ENCODE measurements around the gene RAD51D.
"Not testable (repeated sequence)": the region's sequence is repeated elsewhere in the genome, so short reads cannot be mapped to it uniquely, and the experiment has no call there.

Gene RAD51D

GRCh38 chr17:35064516-35065215, 55.0 kb downstream of the RAD51D start:
- DNase-seq = no peak

- DNase-seq = peak; percentile 96
Observed at GRCh38 chr17:35063514-35064223, 56.0 kb downstream of the RAD51D start, which contains the start of gene RFFL. Gene RFFL, minus strand, starts transcription at chr17:35063707. Its CDS starts 37,154 bp downstream, at chr17:35026553.

- no peak for DNase-seq
Observed at GRCh38 chr17:35062308-35062707, 57.4 kb downstream of the RAD51D start.

GRCh38 chr17:35057332-35057915, 62.2 kb downstream of the RAD51D start:
- DNase-seq = peak; percentile 53

- DNase-seq = no peak
Observed at GRCh38 chr17:35056013-35056412, 63.6 kb downstream of the RAD51D start.

- DNase-seq = no peak
Observed at GRCh38 chr17:35053204-35053603, 66.5 kb downstream of the RAD51D start.

- no peak for DNase-seq
Observed at GRCh38 chr17:35052780-35053179, 66.9 kb downstream of the RAD51D start.

GRCh38 chr17:35052241-35052610, 67.4 kb downstream of the RAD51D start:
- no peak for DNase-seq

GRCh38 chr17:35051579-35052240, 68.0 kb downstream of the RAD51D start:
- no peak for DNase-seq

- DNase-seq = no peak
Observed at GRCh38 chr17:35051183-35051578, 68.5 kb downstream of the RAD51D start.

- DNase-seq = no peak
Observed at GRCh38 chr17:35050170-35050569, 69.5 kb downstream of the RAD51D start.

GRCh38 chr17:35048685-35049379, 70.8 kb downstream of the RAD51D start:
- no peak for DNase-seq

- no peak for DNase-seq
Observed at GRCh38 chr17:35046740-35047283, 72.8 kb downstream of the RAD51D start.

GRCh38 chr17:35046245-35046644, 73.4 kb downstream of the RAD51D start:
- no peak for DNase-seq

- not testable (repeated sequence) for DNase-seq
Observed at GRCh38 chr17:35045458-35045979, 74.1 kb downstream of the RAD51D start.

- DNase-seq = peak; percentile 13
Observed at GRCh38 chr17:35044181-35044580, 75.5 kb downstream of the RAD51D start.
